NCI-H69 (cell line): ENCODE measurements around the gene NDUFV2.
"Not testable (repeated sequence)": the region's sequence is repeated elsewhere in the genome, so short reads cannot be mapped to it uniquely, and the experiment has no call there.

Source experiments
- DNase-seq: peaks from one replicate; lab custom pipeline; 2025; lab: John Stamatoyannopoulos, UW

Gene NDUFV2

DNA sequence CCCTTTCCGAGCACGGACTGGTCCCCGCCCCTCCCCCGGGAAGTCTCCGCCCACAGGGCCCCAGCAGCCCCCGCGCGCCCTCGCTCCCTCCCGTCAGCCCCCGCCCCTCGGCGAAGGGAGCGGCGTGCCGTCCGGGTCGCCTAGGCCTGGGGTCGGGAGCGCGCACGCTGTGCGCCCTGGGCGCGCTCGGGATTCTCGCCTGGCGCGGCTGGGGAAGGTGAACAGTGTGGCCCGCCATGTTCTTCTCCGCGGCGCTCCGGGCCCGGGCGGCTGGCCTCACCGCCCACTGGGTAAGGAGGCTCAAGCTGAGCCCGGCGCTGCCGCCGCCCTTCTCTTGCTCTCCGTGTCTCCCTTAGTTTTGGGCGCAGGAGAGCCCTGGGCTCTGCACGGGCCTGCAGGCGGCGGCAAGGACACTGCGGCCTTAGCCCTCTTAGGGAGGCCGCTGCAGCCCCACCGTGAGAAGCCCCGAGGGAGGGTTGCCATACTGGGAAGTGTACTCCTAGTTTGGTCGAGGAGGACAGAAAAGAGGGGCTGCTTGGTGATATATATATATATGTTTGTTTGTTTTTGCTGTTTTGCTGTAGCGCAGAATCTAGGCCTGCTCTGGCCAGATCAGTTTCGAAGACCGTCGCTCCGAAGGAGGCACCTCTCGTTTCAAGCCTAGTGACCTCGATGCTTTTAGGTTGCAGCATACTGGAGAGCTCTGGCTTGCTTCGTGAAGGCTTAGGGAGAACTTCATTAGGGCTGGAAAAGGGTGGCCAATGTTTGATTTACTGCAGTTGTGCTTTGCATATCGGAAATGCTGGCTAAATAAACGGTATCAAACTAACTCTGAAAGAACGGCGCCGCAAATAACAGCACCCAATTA lies at the start of gene NDUFV2:
Gene NDUFV2, plus strand, starts transcription at position 192 of the 868 bp plus-strand sequence. Its CDS starts 45 bp downstream, at position 237.
- peak; percentile 100 for DNase-seq

DNA sequence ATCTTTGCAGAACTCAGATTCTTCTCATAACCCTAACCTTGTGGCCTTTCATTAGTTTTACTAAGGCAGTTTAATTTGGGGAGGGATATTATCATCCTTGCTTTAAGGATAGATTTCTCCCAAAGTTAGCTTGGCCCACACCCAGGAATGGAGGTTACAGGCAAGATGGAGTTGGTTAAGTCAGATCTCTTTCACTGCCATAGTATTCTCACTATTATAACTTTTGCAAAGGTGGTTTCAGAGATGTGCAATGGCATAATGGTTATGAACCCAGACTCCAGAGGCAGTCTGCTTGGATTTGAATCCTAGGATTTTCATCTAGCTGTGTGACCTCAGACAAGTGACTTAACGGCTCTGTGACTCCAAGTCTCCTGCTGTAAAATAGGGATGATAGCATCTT lies 48.7 kb upstream of the NDUFV2 start:
- no peak for DNase-seq

DNA sequence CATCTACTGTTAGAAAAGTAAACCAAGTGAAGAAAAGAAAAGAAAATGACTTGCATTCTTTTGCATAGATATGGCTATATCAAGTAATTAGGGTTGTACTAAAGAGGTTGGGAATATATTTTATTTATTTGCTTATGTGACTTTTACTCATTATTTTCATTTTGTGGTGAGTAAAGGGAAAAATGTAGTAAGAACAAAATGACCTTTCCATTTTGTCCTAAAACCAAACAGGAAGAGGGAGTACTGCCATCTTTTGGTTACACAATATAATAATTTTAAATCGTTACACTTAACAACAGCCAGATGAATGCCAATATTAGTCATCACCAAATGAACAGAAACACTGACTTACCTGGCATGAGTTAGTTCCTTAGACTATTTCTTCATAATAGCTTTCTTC lies 47.3 kb upstream of the NDUFV2 start:
- peak; percentile 63 for DNase-seq

DNA sequence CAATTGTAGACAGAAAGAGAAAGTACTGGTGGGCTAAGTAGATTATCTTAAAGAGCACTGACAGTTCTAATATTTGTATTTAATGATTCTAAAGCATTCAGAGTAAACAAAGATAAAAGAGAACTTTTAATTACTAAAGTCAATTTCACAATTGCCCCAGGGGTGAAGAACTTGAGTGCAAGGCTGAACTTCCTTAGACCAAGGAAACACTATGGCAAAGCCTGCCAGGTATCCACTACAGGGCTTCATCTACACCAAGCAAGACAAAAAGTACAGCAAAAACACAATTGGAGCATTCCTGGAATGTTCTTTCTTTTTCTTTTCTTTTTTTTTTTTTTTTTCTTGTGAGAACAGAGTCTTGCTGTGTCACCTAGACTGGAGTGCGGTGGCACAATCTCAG lies 46.9 kb upstream of the NDUFV2 start:
- no peak for DNase-seq

DNA sequence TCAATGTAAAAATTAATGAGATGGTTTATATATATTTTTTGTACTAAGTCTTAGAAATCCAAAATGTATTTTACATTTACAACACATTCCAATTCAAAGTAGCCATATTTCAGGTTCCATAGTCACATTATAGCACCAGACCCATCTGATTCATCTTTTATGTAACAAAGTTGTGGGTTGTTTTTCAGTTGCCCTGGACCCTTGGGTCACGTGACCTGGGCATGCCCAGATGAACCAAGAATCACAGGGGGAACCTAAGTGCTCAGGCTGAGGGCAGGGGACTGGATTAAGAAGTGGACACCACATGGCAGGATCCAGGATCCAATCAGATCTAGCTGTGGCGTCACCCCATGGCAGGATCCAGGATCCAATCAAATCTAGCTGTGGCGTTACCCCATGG lies 44.9 kb upstream of the NDUFV2 start:
- no peak for DNase-seq

DNA sequence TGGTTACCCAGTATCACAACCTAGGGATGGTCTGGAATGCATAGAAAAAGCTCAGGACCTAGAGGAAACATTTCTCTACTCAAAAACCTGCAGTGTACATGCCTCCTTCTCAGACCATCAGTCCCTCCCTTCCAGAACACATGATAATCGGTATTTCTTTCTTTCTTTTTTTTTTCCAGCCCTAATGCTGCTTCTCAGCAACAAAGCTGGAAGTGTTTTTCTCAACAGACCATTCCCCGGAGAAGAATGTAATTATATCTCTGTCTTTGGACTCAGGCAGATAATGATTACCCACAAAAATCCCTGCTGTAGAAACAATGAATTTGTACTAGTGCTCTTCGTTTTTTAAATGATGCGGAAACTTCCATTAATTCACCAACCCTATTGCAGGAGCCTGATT lies 44.1 kb upstream of the NDUFV2 start:
- DNase-seq, result peak; percentile 90

DNA sequence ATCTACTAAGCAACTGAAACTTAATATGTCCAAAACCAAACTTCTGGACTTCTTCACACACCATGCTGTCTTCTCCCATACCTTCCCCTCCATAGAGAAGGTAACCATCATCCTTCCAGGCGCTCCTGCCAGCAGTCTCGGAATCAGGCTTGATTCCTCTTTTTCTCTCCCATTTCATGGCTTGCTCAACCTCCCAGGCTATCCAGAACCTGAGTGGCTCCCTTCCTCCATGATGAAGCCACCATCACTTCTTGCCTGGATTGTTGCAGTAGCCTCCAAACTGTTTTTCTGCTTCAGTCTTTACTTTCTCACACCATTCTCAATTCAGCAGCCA lies 40.1 kb upstream of the NDUFV2 start:
- DNase-seq, result no peak

DNA sequence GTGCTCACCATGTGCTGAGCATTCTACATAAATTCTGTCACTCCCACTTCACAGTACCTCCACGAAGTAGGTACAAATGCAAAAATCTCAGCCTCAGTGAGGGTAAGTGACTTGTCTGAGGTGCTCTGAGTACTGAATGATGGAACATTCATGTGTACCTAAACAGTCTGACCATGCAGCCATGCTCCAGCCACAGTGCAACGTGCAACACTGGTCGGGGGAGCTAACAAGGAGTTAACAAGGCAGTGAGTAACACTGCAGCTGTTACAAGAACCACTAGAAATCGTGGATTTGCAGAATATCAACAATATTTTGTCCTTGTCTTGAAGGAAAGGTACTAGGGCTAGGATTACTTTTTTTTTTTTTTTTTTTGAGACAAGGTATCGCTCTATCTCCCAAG lies 36.6 kb upstream of the NDUFV2 start:
- DNase-seq, result no peak

DNA sequence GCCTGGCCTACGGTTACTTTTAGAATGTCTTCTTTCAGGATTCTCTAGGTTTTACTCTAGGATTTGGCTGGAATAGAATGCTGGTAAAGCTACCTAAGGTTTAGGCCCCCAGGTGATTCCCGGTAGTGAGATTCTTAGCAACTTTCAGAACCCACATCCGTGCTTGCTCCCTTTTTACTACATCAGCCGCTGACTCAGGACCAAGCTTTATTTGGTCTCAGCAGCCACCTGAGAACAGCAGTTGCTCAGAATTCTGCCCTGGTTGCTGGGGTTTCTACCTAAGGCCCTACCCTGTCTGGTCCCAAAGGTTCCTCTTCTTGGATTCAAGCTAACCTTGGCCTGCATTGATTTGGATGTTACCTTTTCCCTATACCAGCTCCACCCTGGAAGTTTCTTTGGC lies 36.1 kb upstream of the NDUFV2 start:
- no peak for DNase-seq

DNA sequence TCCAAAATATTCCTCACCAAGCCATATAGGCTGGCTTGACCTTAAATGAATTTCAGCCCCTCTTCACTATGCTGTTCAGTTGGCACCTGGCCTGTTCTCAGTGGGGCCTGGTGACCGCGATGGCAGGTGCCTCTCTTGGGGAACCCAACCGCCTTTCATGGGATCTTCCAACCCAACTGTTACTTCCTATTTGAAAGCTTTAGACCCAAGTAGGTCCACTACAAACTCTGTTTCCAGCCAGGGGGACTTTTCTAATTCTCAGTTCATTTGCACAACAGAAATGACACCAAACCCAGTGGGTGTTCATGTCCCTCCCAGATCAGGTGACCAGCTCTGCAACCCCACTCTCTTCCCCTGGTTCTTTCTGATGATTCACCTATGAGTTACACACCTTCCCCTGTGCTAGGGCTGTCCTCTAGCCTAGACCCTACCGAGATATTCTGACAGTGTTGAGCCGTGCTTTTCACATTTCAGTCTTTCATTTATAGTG lies 35.6 kb upstream of the NDUFV2 start:
- no peak for DNase-seq

DNA sequence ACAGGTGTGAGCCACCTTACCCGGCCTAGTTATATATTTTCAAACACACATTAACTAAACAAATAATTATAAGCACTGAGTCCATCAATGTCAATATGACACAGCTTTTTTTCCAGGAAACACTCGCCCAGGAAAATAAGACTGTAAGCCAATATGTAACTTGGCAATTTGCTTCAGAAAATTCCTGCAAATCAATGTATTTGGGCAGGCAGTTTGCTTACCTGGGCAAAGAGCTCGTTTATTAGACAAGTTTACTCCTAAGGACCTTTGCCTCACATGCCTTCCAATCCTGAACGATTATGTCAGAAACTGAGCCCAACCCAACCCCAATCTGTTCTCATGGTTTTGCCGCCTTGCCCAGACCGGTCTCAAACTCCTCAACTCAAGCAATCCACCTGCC lies 34.7 kb upstream of the NDUFV2 start:
- DNase-seq, result no peak

DNA sequence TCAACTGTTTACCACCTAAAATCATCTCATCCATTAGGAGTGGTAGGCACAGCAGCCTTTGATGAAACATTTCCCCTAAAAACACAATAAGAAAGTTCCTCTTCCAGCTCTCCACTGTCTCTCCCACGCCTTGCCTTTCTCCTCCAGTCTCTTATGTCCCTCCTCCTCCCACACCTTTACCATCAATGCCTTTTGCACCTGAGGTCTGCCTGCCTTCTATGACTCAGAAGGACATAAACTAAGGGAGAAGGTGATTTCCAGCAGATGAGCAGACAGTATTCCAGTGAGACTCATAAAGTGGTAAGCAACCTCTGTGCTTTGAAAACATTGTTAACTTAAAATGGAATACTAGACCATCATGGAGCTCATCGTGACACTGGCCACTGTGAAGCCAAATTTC lies 34.2 kb upstream of the NDUFV2 start:
- DNase-seq, result peak; percentile 36

DNA sequence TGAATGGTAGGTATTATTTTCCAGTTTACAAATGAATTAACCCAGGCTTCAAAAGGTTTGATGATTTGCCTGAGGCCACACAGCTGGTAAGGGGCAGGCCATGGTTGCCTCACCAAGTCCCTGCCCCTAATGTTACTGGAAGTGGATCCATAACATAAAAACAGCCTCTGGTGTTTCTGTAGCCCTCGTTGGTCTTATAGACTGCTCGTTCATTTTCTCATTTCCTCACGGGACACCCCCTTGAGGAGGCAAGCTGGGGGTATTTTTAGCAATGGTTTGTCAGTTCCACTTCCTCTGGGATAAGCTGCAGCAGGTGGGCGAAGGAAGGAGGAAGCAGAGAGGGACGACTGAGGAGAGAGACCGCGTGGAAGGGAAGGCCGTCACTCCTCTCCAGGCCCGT lies 32.9 kb upstream of the NDUFV2 start:
- DNase-seq, result peak; percentile 87

DNA sequence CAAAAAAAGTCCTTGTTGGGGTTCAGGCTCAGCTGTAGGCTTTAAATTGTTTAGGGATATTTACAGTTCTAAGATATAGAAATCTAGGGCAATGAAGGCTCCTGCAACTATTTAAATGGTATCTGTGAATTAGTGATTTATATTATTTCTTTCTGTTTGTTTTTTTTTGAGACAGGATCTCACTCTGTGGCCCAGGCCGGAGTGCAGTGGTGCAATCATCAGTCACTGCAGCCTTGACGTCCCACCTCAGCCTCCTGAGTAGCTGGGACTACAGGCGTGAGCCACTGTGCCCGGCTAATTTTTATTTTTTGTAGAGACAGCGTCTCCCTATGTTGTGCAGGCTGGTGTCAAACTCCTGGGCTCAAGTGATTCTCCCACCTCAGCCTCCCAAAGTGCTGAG lies 32.3 kb upstream of the NDUFV2 start:
- DNase-seq, result no peak

DNA sequence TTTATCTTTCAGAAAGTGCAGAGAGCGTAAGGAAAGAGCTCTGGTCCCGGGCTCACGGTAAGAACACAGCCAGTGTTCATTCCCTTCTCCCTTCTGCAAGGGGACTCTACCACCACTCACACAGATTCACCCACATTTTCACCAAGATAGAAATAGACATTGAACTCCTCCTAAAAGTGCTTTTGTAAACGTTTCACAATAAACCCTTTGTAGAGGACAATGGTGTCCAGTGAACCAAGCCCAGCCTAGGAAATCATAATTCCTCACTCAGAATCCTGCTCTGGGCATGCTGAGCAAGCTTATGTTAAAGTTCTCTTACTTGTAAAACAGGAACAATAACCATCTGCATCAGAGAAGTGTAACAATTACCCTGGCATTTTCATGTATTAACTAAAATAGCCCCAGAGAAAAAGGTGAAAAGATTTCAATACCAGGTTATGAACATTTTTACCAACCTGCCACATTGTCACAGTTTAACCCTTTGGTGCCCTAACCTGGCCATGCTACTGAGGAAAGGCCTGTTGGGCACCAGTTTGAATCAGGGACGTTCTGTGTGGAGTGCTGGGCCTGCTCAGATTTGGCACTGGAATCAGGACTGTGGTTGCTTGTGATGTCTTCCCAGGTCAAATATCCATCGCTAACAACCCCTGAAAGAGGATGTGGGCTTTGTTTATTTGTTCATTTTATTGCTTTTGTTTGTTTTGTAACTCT lies 22.5 kb upstream of the NDUFV2 start:
- no peak for DNase-seq

DNA sequence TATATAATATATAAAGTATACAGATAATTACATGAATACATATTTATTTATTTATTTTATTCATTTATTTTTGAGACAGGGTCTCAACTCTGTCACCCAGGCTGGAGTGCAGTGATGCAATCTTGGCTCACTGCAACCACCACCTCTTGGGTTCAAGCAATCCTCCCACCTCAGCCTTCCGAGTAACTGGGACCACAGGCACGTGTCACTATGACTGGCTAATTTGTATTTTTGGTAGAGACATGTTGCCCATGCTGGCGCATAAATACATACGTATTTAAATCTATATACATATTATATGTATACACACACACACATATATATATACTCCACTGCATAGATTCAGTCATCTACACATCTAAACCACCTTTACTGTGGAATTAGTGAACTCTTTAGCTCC lies 20.6 kb upstream of the NDUFV2 start:
- DNase-seq, result no peak

DNA sequence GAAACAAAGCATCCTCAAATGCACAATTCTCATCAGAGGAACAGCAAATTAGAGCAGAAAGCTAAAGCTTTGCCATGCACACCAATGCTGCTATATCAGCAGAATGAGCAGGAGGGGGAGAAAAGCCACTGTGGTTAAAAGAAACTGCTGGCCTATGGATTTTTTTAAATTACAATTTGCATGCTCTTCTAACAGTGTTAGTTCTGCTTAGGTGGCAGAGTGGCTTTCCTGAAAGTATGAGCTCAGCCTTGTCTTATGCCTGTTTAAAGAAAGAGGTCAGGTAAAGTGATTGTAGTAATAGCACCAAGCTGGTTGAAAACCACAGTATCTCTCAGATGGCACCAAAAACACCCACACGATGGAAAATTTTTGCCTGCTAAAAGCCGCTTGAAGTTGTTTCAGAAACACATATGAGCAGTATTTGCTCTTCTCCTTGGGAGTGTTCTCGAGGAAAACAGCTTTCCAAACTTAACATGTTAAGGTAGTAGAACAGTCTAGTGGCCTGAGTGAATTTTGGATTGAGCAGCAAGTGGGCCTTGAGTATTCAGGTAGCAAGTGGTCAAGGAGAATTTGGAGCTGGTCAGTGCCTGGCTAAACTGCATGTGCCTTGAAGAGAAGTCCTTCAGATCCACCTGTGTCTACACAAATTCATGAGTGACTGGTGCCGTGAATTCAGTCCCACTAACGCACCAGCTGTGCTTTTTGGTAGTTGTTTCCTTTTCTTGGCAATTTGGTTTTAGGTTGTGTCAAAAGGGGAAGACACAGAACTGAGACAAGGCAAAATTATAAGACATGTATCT lies 19.6 kb upstream of the NDUFV2 start:
- no peak for DNase-seq

DNA sequence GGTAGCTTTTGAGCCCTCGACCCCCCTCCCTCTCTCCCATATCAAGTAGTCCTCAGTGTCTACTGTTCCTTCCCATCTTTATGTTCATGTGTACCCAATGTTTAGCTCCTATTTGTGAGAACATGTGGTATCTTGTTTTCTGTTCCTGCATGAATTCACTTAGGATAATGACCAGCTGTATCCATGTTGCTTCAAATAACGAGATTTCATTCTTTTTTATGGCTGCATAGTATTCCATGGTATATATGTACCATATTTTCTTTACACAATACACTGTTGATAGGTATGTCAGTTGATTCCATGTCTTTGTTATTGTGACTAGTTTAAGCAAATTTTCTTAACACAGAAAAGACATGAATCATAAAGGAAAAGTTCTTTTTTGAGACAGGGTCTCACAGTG lies 16.5 kb upstream of the NDUFV2 start:
- no peak for DNase-seq

DNA sequence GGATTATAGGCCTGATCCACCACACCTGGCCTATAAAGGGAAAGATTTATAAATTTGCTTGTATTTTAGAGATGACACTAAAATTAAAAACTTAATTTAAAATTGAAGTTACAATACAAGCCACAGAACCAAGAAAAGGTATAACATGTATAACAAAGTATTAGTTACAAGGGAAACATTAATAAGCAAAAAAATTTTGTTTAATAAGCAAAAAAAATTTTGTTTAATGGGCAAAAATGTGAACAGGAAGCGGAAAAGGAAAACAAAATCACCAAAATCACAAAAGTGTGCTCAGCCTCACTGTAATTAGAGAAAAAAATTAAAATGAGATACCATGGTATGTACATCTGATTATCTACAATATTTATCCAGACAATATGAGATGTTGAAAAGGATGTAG lies 15.9 kb upstream of the NDUFV2 start:
- no peak for DNase-seq

DNA sequence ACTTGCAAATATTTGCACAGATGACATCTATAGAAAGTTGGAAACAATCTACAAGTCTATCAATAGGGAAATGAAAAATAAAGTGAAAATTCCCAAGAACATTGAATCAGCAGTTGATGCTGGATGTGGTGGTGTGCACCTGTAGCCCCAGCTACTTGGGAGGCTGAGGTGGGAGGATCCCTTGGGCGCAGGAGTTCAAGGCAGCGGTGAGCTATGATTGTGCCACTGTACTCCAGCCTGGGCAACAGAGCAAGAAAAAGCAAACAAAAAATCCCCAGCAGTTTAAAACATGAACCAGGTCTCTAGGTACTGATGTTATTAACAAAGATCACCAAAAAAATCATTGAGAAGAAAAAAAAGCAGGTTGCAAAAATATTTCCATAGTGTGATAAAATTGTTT lies 15.4 kb upstream of the NDUFV2 start:
- no peak for DNase-seq

DNA sequence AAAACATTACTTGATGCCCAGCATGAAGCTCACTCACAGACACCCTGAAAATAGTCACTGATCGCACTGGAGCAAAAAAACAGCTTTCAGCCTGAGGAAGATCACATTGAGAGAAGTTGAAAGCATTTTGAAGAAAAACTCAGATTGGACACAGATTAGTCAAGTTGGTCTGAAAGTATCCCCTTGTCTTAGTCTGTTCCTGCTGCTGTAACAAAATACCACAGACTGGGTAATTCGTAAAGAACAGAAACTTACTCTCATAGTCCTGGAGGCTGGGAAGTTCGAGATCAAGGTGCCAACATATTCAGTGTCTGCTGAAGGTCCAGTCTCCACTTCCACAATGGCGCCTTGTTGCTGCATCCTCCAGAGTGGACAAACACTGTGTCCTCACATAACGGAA lies 14.2 kb upstream of the NDUFV2 start:
- DNase-seq, result no peak

DNA sequence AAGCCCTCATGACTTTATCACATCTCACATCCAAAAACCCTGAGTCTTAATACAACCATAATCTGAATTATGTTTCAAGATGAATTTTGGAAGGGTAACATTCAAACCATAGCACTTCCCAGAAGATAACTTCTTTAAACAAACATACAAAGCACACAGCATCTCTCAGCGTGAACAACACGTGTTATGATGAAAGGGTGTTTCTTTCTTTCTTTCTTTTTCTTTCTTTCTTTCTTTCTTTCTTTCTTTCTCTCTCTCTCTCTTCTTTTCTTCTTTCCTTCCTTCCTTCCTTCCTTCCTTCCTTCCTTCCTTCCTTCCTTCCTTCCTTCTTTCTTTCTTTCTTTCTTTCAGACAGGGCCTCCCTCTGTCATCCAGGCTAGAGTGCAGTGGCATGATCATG lies 13.8 kb upstream of the NDUFV2 start:
- DNase-seq, result not testable (repeated sequence)

DNA sequence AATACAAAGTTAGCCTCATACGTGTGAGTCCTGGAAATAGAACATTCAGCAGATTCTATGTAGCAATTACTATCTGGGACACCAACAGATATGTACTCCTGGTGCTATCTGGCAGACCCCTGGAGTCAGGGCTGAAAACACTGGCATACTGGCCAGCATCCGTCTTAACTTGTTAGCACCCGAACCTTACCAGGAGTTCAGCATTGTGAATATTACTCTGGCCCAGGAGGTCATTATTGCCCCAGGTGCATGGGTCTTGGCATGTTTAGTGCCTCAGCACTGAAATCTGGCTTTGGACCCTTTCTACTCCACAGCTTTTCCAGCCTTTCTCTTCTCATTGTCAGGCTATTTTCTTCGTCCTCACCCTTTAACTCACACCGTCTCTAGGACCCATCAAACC lies 11.9 kb upstream of the NDUFV2 start:
- no peak for DNase-seq
